Endothelial cell of umbilical vein (primary cell): ENCODE data around the gene NXPE3.
"Not testable (repeated sequence)": the region's sequence is repeated elsewhere in the genome, so short reads cannot be mapped to it uniquely, and the experiment has no call there.

ENCODE experiments used
- CTCF ChIP-seq, 2 donors: IDR thresholded peaks; 1 replicate in 1 of 2; 2 replicates in 1 of 2; pipeline ENCODE4 v1.5.1; 2011; ENCODE audit warnings: low read length in 2 of 2, mild to moderate bottlenecking in 2 of 2, moderate library complexity in 2 of 2, control low read depth in 1 of 2, inconsistent platforms in 1 of 2, low read depth in 1 of 2; ENCODE audit not compliant: insufficient read depth in 1 of 2; ENCODE audit errors: extremely low read depth in 1 of 2
- EZH2 ChIP-seq: IDR thresholded peaks from 2 replicates; pipeline ENCODE4 v1.6.1; 2012; ENCODE audit warnings: borderline replicate concordance, low read depth, mild to moderate bottlenecking, moderate library complexity, low read length, inconsistent platforms; ENCODE audit not compliant: severe bottlenecking
- FOS ChIP-seq: IDR thresholded peaks from 2 replicates; pipeline ENCODE4 v1.6.1; 2011; ENCODE audit warnings: mild to moderate bottlenecking, low read length, moderate library complexity, borderline replicate concordance; ENCODE audit not compliant: insufficient read depth
- MAX ChIP-seq: IDR thresholded peaks from 2 replicates; pipeline ENCODE4 v1.6.1; 2011; ENCODE audit not compliant: insufficient read depth, insufficient read length

DNA sequence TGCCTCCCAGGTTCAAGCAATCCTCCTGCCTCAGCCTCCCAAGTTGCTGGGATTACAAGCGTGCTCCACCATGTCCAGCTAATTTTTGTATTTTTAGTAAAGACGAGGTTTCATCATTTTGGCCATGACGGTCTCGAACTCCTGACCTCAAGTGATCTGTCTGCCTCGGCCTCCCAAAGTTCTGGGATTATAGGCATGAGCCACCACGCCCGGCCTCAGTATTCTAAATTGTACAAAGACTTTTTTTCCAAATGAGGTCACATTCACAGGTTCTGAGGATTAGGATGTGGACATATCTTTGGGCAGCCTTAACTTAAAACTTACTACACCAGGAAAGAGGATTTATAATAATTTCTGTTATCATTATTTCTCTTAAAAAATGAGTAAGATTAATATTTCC, 85.9 kb downstream of the NXPE3 start:
- not testable (repeated sequence) for TF ChIP-seq CTCF (IDR thresholded peaks at IDR 0.05; ENCODE audit: extremely low read depth in 1 of 2, insufficient read depth in 1 of 2, low read depth in 1 of 2, low read length in 2 of 2); FOS; MAX; EZH2
